ENCODE data around the gene IFITM1.

The IFITM1 gene

GRCh38 chr11:297586-298405, 16.0 kb upstream of the IFITM1 start:
- no peak for DNase-seq (ENCODE audit: low read depth)
- H3K4me3 ChIP-seq (ENCODE audit: low read length) = no peak overlapping the region
- no peak for TF ChIP-seq CTCF (IDR thresholded peaks at IDR 0.05; ENCODE audit: insufficient read depth, low read depth, low read length, missing control alignments)

DNA sequence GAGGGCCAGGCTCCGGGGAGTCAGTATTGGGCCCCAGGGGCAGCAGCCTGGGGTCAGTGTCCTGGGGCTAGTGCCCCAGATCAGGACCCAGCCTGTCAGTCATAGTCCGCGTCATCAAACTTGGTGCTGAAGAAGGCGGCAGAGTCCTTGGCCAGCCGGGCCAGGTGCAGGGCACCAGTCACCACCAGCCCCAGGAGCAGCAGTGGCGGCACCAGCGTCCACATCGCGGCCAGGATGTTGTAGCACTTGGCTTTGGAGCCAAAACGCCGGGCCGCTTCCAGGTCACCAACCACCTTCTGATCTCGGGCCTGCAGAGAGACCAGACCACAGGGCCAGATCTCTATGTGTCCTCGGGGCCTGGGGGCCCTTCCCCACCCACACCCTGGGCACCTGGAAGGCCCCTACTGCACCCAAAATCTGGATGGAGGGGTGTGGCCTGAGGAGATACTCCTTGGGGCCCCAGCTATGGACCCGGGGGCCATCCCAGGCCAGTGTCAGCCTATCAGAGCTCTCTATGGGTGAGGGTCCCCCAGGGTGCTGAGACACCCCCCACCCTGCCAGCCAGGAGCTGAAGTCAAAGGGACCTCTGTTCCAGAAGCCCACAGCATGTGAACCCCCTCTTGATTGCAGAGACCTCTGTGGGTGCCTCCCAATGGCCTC, 15.3 kb upstream of the IFITM1 start:
- no peak overlapping the region for H3K4me3 ChIP-seq (ENCODE audit: low read length)
- TF ChIP-seq CTCF (IDR thresholded peaks at IDR 0.05; ENCODE audit: insufficient read depth, low read depth, low read length, missing control alignments) = no peak
- no peak for DNase-seq (ENCODE audit: low read depth)

DNA sequence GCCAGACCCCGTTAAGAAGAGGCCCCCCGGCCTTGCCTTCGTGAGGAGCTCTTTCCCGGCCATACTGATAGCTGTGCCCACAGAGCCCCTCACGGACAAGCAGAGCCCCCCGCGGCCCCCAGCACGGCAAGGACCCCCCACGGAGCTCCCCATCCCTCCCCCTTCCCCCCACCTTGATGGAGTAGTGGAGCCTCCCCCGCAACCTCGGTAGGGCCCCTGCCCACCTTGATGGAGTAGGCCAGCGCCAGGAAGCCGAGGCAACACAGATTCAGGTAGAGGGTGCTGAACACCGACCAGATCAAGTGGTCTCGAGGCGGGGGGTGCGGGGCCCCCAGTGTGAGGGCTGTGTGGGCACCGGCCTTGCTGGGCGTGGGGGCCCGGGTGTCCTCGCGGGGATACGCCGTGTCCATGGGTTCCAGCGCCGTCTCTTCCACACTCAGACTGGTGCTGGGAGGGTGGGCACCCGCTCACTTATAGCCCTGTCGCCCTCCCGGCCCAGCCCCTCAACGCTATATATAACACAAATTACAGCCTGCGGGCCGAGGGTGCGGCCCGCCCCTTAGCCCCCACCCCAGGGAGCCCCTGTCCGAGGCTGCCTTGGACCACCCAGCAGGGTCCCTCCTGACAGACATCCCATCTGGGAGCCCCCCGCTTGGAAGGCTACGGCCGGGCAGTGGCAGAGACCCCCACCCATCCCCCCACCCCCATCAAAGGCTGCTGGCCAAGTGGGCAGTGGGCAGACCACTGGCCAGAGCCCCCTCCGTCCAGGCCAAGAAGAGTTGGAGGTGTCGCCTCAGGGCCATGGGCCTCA, 14.6 kb upstream of the IFITM1 start, which contains the start of gene IFITM5:
TSS of gene IFITM5 (minus strand) at position 446 of the 811 bp plus-strand sequence. CDS start at position 410, 36 bp downstream.
- DNase-seq (ENCODE audit: low read depth) = no peak
- TF ChIP-seq CTCF (IDR thresholded peaks at IDR 0.05; ENCODE audit: insufficient read depth, low read depth, low read length, missing control alignments) = no peak
- no peak within 1 kb of the TSS for H3K4me3 ChIP-seq (ENCODE audit: low read length)

- no peak for DNase-seq (ENCODE audit: low read depth)
- no peak for TF ChIP-seq CTCF (IDR thresholded peaks at IDR 0.05; ENCODE audit: insufficient read depth, low read depth, low read length, missing control alignments)
- H3K4me3 ChIP-seq (ENCODE audit: low read length) = no peak overlapping the region
These were observed 13.7 kb upstream of the IFITM1 start for GRCh38 chr11:299951-300735.

DNA sequence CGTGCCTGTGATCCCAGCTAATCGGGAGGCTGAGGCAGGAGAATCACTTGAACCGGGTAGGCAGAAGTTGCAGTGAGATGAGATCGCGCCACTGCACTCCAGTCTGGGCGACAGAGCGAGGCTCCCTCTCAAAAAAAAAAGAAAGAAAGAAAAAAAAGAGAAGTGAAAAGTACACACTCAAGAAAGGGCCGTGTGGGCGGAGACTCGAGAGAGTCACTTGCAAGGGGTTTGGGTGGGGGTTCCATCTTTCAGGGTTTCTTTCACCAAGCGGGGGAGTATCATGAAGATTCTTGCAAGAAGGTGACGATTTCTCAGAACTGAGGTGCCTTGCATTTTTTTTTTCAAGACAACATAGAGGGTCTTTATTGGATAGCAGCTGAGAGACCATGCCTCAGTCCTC, 10.5 kb upstream of the IFITM1 start:
- no peak for TF ChIP-seq CTCF (IDR thresholded peaks at IDR 0.05; ENCODE audit: insufficient read depth, low read depth, low read length, missing control alignments)
- no peak for DNase-seq (ENCODE audit: low read depth)
- no peak overlapping the region for H3K4me3 ChIP-seq (ENCODE audit: low read length)

GRCh38 chr11:304061-304506, 9.8 kb upstream of the IFITM1 start:
- TF ChIP-seq CTCF (IDR thresholded peaks at IDR 0.05; ENCODE audit: insufficient read depth, low read depth, low read length, missing control alignments) = no peak

More at GRCh38 chr11:304061-304506, 9.8 kb upstream of the IFITM1 start:
- H3K4me3 ChIP-seq (ENCODE audit: low read length) = no peak overlapping the region
- DNase-seq (ENCODE audit: low read depth) = no peak

Measured in epithelial cell of esophagus (primary cell).